Mucosa of descending colon (tissue), 3 donors: ENCODE results near the gene FAXDC2. TPM values are rescaled to one million over a fixed set of nuclear protein-coding genes. Genes with fewer than 3 reads are reported as not detected.

Source experiments
- ATAC-seq: fragments of 200-7000 bp; cut with Tn5 transposase; one replicate; pipeline ENCODE4 v1.9.1; 2020; ENCODE audit warnings: mild to moderate bottlenecking, moderate library complexity
- DNase-seq, 3 donors: peaks; one replicate each; pipeline ENCODE4 v3.0.0-alpha.2; 2020
- H3K36me3 ChIP-seq: fragments of 200-600 bp; one replicate; pipeline ENCODE4 v1.8.0; 2021; ENCODE audit warnings: low read depth, mild to moderate bottlenecking
- H3K4me1 ChIP-seq: fragments of 200-600 bp; one replicate; pipeline ENCODE4 v1.8.0; 2021; ENCODE audit warnings: low read depth, mild to moderate bottlenecking
- H3K4me3 ChIP-seq: fragments of 200-600 bp; one replicate; pipeline ENCODE4 v1.8.0; 2021; ENCODE audit warnings: mild to moderate bottlenecking
- H3K9me3 ChIP-seq: fragments of 200-600 bp; one replicate; pipeline ENCODE4 v1.8.0; 2021; ENCODE audit warnings: mild to moderate bottlenecking
- intact Hi-C, 2 donors: fragments of 100-400 bp; cut with DNase I in 1 of 2; cut with micrococcal nuclease in 1 of 2; formaldehyde crosslinking; loops; one replicate each; pipeline versions ENCODE4 v1.11.0 to v1.11.1; 2022; cut with DNase I, micrococcal nuclease
- total RNA-seq, 3 donors: library from RNA; stranded (reverse); fragmentation: NEBNext Ultra II Directional in 2 of 3; extraction: Animal tissue kit (Norgen Biotek cat#: 25700) in 2 of 3; gene quantifications; one replicate each; pipeline versions ENCODE4 v1.2.1 to v1.2.4, GENCODE V29; 2021 to 2023
- TF ChIP-seq, protein P1 (sequence below): fragments of 200-600 bp; IDR thresholded peaks from one replicate; pipeline ENCODE4 v1.8.0; 2022; ENCODE audit warnings: antibody characterized with exemption, mild to moderate bottlenecking
- donor health status: DM: no; HTN: no; CAD: no; lungs with moderate emphysema.
- donor health status: DM: no; HTN: no; CAD: no.
- donor health status: DM: no; HTN: yes; CAD: no.

FAXDC2 gene
- total RNA-seq, 3 donors from 2014 or later = 18.1 to 55.9 (median 20.9) TPM

DNA sequence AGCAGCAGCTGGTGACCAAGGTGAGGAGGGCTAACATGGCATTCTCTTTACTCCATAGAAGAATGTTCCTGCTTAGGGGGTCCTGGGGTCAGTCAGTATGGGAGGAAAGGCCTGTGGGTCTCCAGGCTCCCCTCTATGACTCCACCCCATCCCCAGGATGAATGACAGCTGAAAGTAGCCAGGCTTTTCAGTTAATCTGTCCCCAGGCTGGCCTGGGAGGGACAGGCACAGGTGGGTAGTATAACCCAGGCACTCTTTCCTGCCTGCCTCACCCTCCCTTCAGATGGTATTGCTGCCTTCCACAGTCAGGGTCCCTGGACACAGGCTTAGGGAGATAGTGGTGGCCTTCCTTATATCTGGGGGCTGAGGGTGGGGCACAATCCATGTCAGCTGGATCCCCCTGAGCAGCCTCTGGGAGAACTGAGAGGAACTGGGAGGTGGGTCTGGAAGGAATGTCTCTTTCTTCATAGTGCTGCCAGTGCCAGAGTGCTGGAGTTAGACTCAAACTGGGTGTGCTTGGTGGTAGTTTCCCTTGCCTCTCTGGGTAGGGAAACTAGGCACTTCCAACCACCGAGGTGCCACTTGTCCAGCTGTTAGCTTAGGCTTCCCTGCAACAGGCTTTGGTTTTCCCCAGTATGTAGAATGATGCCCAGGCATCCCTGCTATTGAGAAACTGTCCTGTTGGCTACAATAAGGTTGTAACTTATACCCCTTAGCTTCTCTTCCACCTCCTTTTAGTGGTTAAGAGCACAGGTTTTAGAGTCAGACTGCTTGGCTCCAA, 67.4 kb downstream of the FAXDC2 start:
- ATAC-seq = no peak
- TF ChIP-seq, protein P1, sequence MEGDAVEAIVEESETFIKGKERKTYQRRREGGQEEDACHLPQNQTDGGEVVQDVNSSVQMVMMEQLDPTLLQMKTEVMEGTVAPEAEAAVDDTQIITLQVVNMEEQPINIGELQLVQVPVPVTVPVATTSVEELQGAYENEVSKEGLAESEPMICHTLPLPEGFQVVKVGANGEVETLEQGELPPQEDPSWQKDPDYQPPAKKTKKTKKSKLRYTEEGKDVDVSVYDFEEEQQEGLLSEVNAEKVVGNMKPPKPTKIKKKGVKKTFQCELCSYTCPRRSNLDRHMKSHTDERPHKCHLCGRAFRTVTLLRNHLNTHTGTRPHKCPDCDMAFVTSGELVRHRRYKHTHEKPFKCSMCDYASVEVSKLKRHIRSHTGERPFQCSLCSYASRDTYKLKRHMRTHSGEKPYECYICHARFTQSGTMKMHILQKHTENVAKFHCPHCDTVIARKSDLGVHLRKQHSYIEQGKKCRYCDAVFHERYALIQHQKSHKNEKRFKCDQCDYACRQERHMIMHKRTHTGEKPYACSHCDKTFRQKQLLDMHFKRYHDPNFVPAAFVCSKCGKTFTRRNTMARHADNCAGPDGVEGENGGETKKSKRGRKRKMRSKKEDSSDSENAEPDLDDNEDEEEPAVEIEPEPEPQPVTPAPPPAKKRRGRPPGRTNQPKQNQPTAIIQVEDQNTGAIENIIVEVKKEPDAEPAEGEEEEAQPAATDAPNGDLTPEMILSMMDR = no peak
- intact Hi-C loops = no loop called here

DNA sequence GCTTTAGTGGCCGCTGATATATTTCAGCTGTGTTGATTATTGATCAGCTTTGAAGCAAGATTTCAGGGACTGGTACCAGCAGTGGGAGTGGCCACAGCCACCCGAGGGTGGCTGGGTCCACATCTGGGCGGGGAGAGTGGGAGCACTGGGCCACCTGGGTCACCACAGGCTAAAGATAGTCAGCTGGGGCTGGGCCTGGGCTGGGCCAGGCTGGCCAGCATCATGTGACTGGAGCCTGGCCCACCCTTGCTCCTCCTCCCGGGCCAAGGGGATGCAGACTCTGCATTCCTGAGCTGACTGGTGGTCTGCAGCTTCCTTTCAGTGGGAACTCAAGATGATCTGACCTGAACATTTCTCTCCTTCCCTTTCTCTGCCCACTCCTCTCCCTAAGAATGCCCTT, 68.1 kb downstream of the FAXDC2 start:
- Histone ChIP-seq H3K4me3 (no peak overlapping the region), H3K36me3 (no peaks in the 10 kb centered on the region), H3K9me3 (no peaks in the 10 kb centered on the region), H3K4me1 (peaks cover 22% of the 10 kb centered on the region)
- TF ChIP-seq, protein P1 = no peak
- peak; percentile 56 for ATAC-seq
- DNase-seq = peak in 1 of 3 donors; percentile 21
- intact Hi-C loops = no loop called here

More for the DNA sequence above, 67.4 kb downstream of the FAXDC2 start:
- Histone ChIP-seq H3K9me3 (no peaks in the 10 kb centered on the region), H3K4me1 (peaks cover 23% of the 10 kb centered on the region), H3K36me3 (no peaks in the 10 kb centered on the region), H3K4me3 (no peak overlapping the region)
- no peak for DNase-seq

DNA sequence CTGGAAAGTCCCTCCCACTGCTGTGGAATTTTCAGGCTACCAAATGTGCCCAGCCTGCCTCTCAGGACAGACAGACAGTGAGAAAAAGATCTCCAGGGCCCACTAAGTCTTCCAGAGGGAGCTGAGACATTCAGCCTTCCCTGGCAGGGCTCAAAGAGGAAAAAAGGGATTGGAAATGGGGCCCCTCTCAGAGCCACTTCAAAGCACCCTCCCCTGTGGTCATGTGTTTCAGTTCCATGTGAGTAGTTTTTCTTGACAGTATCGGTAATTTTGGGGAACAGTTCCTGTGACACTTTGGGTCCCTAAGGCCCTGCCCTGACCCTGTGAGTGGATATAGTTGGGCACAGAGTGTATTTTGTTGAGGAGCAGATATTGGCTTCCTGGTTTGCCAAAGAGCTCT, 70.3 kb downstream of the FAXDC2 start:
- H3K9me3 ChIP-seq = no peaks in the 10 kb centered on the region
- TF ChIP-seq, protein P1 = no peak
- no peaks in the 10 kb centered on the region for H3K36me3 ChIP-seq
- DNase-seq (no peak), ATAC-seq (no peak)
- intact Hi-C loops = no loop called here
- peaks cover 19% of the 10 kb centered on the region for H3K4me1 ChIP-seq
- H3K4me3 ChIP-seq = no peak overlapping the region

GRCh38 chr5:154779105-154779504, 71.3 kb downstream of the FAXDC2 start:
- DNase-seq (no peak), ATAC-seq (peak; percentile 49)
- TF ChIP-seq, protein P1 = no peak
- no peak overlapping the region for H3K4me3 ChIP-seq
- intact Hi-C loops = no loop called here
- no peaks in the 10 kb centered on the region for H3K9me3 ChIP-seq
- no peaks in the 10 kb centered on the region for H3K36me3 ChIP-seq
- peaks cover 14% of the 10 kb centered on the region for H3K4me1 ChIP-seq

DNA sequence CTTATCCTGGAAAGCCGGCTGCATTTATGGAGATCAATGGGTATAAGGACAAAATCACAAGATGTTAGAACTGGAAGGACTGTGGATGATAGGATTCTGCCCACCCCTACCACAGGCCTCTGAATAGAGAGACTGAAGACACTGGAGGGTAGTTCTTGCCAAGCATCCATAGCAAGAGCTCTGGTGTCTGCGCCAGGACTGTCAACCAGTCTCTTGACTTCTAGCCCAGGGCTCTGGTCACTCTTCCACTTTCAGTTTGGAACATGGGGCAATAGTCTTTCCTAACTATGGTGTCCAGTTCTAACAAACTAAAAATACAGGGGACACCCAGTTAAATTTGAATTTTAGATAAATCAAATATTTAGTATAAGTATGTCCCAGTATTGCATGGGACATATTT, 71.9 kb downstream of the FAXDC2 start:
- H3K9me3 ChIP-seq = no peaks in the 10 kb centered on the region
- ATAC-seq (no peak), DNase-seq (no peak)
- intact Hi-C loops = no loop called here
- TF ChIP-seq, protein P1 = no peak
- peaks cover 9% of the 10 kb centered on the region for H3K4me1 ChIP-seq
- H3K36me3 ChIP-seq = no peaks in the 10 kb centered on the region
- H3K4me3 ChIP-seq = no peak overlapping the region
